ENCODE measurements around the gene GLTPD2.

DNA sequence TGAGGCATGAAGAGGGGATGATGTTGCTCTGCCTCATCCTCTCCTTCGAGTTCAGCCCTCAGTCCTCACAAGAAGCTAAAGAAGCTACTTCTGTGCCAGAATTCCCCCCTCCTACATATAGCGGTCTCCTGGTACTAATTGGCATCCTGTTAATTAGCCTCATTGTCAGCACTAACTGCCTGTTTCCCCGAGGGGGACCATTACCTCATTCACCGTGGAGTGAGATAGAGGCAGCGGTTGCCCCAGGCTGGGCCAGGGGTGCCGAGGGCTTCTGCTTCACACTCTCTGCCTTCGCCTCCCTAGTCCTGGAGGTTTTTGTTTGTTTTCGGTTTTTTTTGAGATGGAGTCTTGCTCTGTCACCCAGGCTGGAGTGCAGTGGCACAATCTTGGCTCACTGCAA, 38.6 kb downstream of the GLTPD2 start:
- TF ChIP-seq EP300 (IDR thresholded peaks at IDR 0.05), result no peak
- TF ChIP-seq, protein P1, sequence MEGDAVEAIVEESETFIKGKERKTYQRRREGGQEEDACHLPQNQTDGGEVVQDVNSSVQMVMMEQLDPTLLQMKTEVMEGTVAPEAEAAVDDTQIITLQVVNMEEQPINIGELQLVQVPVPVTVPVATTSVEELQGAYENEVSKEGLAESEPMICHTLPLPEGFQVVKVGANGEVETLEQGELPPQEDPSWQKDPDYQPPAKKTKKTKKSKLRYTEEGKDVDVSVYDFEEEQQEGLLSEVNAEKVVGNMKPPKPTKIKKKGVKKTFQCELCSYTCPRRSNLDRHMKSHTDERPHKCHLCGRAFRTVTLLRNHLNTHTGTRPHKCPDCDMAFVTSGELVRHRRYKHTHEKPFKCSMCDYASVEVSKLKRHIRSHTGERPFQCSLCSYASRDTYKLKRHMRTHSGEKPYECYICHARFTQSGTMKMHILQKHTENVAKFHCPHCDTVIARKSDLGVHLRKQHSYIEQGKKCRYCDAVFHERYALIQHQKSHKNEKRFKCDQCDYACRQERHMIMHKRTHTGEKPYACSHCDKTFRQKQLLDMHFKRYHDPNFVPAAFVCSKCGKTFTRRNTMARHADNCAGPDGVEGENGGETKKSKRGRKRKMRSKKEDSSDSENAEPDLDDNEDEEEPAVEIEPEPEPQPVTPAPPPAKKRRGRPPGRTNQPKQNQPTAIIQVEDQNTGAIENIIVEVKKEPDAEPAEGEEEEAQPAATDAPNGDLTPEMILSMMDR (IDR thresholded peaks at IDR 0.05), result no peak
